ENCODE results near the gene CAMLG. TPM values are rescaled to one million over a fixed set of nuclear protein-coding genes. Genes with fewer than 3 reads are reported as not detected.
"Not testable (repeated sequence)": the region's sequence is repeated elsewhere in the genome, so short reads cannot be mapped to it uniquely, and the experiment has no call there.

Gene CAMLG
- total RNA-seq, 2 experiments from 2014 or later: 33.8 to 35.9 TPM

- H3K9me3 Mint-ChIP-seq: no peaks in the 10 kb centered on the region
- ChIA-PET CTCF (no interaction called here), POLR2A (interaction anchor here (0.6 to 2.2 kb wide), 3 partner anchors 8 to 11 kb away, joined by 4 to 7 read pairs (median 5); partner anchors contain the start of gene CAMLG)
- no peak overlapping the region for H3K4me3 Mint-ChIP-seq
- no peak overlapping the region for H3K27ac Mint-ChIP-seq
- ATAC-seq: no peak
- no peak for DNase-seq
- no peaks in the 10 kb centered on the region for H3K27me3 Mint-ChIP-seq
- no peaks in the 10 kb centered on the region for H3K4me1 Mint-ChIP-seq (ENCODE audit: low read depth)
- H3K36me3 Mint-ChIP-seq (ENCODE audit: low read depth): peaks cover 4% of the 10 kb centered on the region
- TF ChIP-seq CTCF (IDR thresholded peaks at IDR 0.05): no peak
- intact Hi-C loops (cut with micrococcal nuclease): no loop called here
These were observed 11.1 kb downstream of the CAMLG start for GRCh38 chr5:134749415-134749814.

GRCh38 chr5:134758176-134758503 lies 19.8 kb downstream of the CAMLG start:
- ChIA-PET POLR2A (interaction anchor here (0.9 to 8.2 kb wide), 6 partner anchors 14 to 152 kb away, joined by 3 to 65 read pairs (median 4); partner anchors contain the start of gene CAMLG), CTCF (interaction anchor here (0.7 to 6.2 kb wide), 13 partner anchors 9 to 171 kb away, joined by 3 to 77 read pairs (median 4); partner anchors contain the start of genes CAMLG, PCBD2 and SEC24A)
- H3K27ac Mint-ChIP-seq: peak overlapping the region; percentile 94
- DNase-seq (no peak), ATAC-seq (no peak)
- H3K36me3 Mint-ChIP-seq (ENCODE audit: low read depth): peaks cover 10% of the 10 kb centered on the region
- H3K9me3 Mint-ChIP-seq: no peaks in the 10 kb centered on the region
- TF ChIP-seq CTCF (IDR thresholded peaks at IDR 0.05): no peak
- intact Hi-C loops (cut with micrococcal nuclease): no loop called here
- peak overlapping the region; percentile 99 for H3K4me3 Mint-ChIP-seq
- no peaks in the 10 kb centered on the region for H3K27me3 Mint-ChIP-seq
- peaks cover 26% of the 10 kb centered on the region for H3K4me1 Mint-ChIP-seq (ENCODE audit: low read depth)

- Mint-ChIP-seq H3K36me3 (ENCODE audit: low read depth) (peaks cover 10% of the 10 kb centered on the region), H3K4me3 (peak within 1 kb of the TSS; percentile 99), H3K4me1 (ENCODE audit: low read depth) (peaks cover 30% of the 10 kb centered on the region), H3K27ac (peak within 1 kb of the TSS; percentile 94), H3K27me3 (no peaks in the 10 kb centered on the region), H3K9me3 (no peaks in the 10 kb centered on the region)
- peak; percentile 69 for TF ChIP-seq CTCF (IDR thresholded peaks at IDR 0.05)
- DNase-seq (peak; percentile 97), ATAC-seq (peak; percentile 100)
- CTCF ChIA-PET: interaction anchor here (0.7 to 6.2 kb wide), 12 partner anchors 8 to 172 kb away, joined by 3 to 77 read pairs (median 4); partner anchors contain the start of genes CAMLG, PCBD2 and SEC24A
- POLR2A ChIA-PET: interaction anchor here (0.9 to 8.2 kb wide), 7 partner anchors 14 to 151 kb away, joined by 3 to 65 read pairs (median 5); partner anchors contain the start of genes CAMLG and PCBD2
- intact Hi-C loops (cut with micrococcal nuclease): no loop called here
These were observed 20.4 kb downstream of the CAMLG start, which contains the start of gene DDX46 for GRCh38 chr5:134758504-134759341. Gene DDX46, plus strand, starts transcription at chr5:134758779. Its CDS starts 160 bp downstream, at chr5:134758939.

DNA sequence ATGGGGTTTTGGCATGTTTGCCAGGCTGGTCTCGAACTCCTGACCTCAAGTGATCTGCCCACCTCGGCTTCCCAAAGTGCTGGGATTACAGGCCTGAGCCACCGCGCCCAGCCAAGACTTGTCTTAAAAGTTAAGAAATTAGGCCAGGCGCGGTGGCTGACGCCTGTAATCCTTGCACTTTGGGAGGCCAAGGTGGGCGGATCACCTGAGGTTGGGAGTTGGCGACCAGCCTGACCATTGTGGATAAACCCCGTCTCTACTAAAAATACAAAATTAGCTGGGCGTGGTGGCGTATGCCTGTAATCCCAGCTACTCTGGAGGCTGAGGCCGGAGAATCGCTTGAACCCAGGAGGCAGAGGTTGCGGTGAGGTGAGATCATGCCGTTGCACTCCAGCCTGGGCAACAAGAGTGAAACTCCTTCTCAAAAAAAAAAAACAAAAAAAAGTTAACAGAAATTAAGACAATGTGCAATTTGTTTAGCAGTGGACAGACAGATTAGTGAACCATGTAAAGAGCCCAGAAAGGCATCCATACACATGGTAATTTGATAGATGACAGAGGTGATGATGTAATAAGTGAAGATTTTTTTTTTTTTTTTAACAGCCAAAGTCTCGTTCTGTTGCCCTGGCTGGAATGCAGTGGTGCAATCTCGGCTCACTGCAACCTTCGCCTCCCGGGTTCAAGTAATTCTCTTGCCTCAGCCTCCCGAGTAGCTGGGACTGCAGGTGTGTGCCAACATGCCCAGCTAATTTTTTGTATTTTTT lies 29.4 kb downstream of the CAMLG start:
- POLR2A ChIA-PET; ATAC-seq; H3K4me3 Mint-ChIP-seq; DNase-seq; H3K4me1 Mint-ChIP-seq (ENCODE audit: low read depth); H3K27ac Mint-ChIP-seq; CTCF ChIA-PET; intact Hi-C loops (cut with micrococcal nuclease); H3K27me3 Mint-ChIP-seq; H3K9me3 Mint-ChIP-seq: not testable (repeated sequence)
- H3K36me3 Mint-ChIP-seq (ENCODE audit: low read depth): peaks cover 22% of the 10 kb centered on the region

- POLR2A ChIA-PET: interaction anchor here (0.9 kb wide), 1 partner anchor 69 kb away, joined by 3 read pairs; no protein-coding TSS in a partner anchor
- H3K9me3 Mint-ChIP-seq: no peaks in the 10 kb centered on the region
- no peaks in the 10 kb centered on the region for H3K27me3 Mint-ChIP-seq
- no peak for TF ChIP-seq CTCF (IDR thresholded peaks at IDR 0.05)
- CTCF ChIA-PET: interaction anchor here (1.8 kb wide), 1 partner anchor 11 kb away, joined by 4 read pairs; no protein-coding TSS in a partner anchor
- ATAC-seq: no peak
- no peak overlapping the region for H3K4me3 Mint-ChIP-seq
- intact Hi-C loops (cut with micrococcal nuclease): no loop called here
- peaks cover 22% of the 10 kb centered on the region for H3K36me3 Mint-ChIP-seq (ENCODE audit: low read depth)
- no peak for DNase-seq
- no peak overlapping the region for H3K27ac Mint-ChIP-seq
- H3K4me1 Mint-ChIP-seq (ENCODE audit: low read depth): no peaks in the 10 kb centered on the region
These were observed 30.9 kb downstream of the CAMLG start for GRCh38 chr5:134769206-134769605.
